ENCODE results near the gene GPR152.
"Not testable (repeated sequence)": the region's sequence is repeated elsewhere in the genome, so short reads cannot be mapped to it uniquely, and the experiment has no call there.

Gene GPR152

DNA sequence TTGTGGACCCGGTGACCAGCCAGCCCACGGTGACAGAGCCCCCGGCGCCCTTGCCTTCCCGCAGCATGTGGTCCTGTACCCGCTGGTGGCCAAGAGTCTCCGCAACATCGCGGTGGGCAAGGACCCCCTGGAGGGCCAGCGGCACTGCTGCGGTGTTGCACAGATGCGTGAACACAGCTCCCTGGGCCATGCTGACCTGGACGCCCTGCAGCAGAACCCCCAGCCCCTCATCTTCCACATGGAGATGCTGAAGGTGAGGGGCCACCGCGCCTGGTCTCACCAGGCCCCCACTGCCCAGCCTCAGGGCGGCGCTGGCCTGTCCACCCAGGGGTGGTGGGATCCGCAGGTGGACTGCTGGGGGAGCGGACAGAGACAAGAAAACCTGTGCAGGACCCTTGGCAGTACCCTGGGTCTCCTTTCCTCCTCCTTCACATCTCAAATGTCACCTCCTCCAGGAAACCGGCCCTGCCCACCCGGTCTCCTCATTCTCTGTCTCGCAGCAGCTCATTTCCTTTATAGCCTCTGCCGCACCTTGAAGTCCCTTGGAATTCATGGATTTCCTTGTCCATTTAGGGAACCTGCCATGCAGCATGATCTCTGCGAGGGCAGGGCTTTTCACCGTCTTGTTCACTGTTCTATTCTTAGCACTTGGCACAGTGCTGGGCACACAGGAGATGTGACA lies 36.8 kb upstream of the GPR152 start:
- DNase-seq = no peak

DNA sequence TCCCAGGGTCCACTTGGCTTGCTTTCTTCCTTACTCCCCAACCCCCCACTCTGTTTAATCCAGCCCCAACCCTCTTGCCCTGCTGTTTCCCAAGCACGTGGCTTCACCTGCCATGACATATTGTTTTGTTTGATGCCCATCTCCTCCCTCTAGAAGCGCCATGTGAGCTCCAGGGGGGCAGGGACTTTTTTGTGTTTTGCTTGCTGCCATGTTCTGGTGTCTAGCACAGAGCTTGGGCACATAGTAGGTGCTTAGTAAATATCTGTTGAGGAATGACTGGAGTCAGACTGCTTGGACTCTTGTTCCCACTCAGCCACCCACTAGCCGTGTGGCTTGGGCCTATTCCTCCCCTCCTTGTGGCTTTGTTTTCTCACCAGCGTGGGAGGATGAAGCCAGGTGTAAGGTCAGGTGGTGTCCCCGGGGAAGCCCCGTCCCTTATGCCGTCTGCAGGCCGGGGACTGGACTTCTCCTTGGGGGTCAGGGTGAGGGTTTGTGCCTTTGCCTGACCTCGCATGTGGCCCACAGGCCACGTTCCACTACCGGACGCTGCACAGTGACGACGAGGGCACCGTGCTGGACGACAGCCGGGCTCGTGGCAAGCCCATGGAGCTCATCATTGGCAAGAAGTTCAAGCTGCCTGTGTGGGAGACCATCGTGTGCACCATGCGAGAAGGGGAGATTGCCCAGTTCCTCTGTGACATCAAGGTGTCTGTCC lies 34.1 kb upstream of the GPR152 start:
- DNase-seq = no peak

DNA sequence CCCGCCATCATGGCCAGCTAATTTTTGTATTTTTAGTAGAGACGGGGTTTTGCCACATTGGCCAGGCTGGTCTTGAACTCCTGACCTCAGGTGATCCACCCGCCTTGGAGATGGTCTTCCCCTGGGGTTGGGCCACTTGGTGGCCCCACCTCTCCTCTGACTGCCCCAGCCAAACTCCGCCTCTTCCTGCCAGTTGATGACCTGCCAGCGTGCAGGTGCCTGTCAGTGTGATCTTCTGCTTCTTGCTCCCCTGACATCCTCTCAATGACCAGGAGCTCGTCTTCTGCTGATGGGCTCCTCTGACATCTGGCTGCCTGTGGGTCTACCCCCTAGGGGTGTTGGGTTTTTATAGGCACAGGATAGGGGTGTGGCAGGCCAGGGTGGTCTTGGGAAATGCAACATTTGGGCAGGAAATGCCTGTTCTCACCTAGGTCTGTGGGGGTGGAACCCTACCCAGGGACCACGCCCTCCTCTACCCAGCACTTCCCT lies 33.4 kb upstream of the GPR152 start:
- not testable (repeated sequence) for DNase-seq

DNA sequence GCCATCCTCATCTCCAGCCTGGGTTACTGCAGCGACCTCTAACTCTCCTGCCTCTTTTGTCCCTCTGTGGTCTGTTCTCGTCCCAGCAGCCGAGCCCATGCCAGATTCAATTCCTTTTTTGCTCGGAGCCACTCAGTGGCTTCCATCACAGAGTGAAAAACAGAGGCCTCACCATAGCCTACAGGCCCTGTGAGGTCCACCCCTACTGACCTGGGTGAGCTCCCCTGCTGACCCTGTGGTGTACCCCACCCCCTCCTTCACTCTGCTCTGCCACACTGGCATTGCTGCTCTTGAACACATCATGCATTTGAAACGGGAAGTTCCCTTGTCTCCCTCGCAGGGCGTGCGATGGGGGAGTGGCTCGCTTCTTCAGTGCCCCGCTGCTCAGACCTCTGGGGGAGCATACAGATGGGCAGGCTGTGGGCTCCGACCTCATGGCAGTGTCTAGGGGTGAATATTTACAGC lies 32.4 kb upstream of the GPR152 start:
- DNase-seq = no peak

DNA sequence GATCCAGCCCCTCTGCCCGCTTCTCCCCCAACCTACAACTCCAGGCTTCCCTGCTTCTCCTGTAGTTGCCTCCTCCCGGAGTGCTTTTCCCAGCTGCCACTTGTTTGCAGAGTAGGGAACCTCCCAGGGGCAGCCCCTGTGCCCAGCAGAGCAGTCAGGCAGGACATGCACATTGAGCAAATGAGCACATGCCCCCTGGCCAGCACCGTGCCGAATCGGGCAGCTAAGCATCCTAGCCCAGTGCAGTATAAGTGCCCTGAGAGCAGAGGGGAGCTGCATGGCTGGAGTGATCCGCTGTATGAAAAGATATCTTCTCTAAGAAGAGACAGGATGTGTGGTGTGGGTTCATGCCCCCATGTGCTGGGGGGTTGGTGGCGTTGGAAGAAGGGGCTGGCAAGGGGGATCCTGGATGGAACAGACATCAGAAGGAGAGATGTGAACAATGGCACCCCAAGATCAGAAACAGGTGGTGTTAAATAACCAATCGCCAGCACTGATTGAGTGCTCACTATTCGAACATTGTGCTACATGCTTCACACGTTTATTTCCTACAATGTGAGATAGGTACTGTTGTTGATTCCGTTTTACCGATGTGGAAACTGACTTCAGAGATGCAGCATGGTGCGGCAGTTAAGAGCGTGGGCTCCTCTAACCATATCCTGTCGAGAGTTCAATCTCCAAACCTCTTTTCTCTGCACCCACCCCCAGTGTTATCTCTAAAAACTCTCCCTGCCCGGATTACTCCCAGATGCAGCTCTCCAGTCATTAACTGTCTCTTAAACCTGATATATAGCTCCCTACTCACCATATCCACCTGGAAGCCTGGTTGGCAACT lies 31.5 kb upstream of the GPR152 start:
- no peak for DNase-seq

DNA sequence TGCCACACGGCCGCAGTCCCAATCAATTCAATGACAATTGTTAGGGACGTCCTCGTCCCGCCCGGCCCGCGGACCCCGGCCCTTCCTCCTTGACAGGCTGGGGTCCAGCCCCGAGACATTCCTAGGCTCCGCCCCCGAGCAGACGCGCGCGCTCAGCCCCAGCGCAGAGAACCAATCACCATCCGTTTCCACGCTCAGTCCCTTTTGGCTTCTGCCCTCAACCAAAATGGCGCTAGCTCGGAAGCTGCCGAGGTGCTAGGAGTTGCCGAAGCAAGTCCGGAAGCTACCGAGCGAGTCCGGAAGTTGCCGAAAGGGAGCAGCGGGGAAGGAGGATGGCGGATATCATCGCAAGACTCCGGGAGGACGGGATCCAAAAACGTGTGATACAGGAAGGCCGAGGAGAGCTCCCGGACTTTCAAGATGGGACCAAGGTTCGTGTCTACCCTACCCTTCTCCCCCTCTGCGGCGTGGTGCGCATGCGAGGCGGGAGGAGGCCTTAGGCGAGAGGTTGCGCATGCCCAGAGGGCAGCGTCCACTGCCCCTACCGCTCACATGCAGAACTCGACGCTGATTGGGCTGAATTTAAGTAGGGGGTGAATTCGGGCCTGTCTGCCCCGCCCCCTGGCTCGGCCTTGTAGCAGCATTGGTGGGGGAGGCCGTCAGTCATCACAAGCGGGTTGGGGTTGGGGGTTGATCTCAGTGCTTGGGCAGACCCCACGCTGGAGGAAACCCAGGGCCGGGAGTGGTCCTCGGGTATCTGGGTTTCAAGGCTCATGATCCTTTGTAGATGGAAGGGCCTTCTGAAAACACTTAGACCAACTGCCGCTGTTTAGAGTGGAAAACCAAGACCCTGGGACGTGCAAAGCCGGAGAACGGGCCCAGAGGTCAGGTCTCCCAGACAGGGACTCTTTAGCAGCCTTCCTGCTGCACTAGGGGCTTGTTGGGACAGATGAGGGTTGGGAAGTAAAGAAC lies 30.6 kb upstream of the GPR152 start, which contains the start of gene AIP:
Gene AIP, plus strand, starts transcription at position 200 of the 972 bp plus-strand sequence. Its CDS starts 133 bp downstream, at position 333.
- DNase-seq = peak; percentile 98

DNA sequence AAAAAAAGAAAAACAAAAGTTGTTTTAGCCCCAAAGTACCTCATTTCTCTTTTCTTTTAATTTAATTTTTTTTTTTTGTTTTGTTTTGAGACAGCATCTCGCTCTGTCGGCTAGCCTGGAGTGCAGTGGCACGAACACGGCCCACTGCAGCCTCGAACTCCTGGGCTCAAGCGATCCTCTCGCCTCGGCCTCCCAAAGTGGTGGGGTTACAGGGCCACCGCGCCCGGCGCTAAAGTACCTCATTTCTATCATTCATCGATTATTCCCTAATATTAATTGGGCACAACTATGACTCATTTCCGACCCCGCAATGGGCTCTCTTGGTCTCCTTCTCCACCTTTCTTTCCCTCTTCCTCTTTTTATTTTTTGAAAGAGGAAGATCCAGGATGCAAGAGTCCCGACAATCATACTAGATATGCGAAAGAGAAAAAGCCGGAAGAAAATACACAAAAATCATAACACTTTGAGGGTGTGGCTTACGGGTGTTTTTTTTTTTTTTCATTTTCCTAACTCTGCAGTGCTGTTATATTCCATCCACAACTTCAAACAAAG lies 29.8 kb upstream of the GPR152 start:
- no peak for DNase-seq

DNA sequence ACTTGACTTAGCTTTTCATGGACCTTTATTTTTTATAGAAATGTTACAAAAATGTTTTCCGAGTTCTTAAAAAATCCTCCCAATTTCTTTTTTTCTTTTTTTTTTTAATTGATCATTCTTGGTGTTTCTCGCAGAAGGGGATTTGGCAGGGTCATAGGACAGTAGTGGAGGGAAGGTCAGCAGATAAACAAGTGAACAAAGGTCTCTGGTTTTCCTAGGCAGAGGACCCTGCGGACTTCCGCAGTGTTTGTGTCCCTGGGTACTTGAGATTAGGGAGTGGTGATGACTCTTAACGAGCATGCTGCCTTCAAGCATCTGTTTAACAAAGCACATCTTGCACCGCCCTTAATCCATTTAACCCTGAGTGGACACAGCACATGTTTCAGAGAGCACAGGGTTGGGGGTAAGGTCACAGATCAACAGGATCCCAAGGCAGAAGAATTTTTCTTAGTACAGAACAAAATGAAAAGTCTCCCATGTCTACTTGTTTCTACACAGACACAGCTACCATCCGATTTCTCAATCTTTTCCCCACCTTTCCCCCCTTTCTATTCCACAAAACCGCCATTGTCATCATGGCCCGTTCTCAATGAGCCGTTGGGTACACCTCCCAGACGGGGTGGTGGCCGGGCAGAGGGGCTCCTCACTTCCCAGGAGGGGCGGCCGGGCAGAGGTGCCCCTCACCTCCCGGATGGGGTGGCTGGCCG lies 25.0 kb upstream of the GPR152 start:
- not testable (repeated sequence) for DNase-seq

DNA sequence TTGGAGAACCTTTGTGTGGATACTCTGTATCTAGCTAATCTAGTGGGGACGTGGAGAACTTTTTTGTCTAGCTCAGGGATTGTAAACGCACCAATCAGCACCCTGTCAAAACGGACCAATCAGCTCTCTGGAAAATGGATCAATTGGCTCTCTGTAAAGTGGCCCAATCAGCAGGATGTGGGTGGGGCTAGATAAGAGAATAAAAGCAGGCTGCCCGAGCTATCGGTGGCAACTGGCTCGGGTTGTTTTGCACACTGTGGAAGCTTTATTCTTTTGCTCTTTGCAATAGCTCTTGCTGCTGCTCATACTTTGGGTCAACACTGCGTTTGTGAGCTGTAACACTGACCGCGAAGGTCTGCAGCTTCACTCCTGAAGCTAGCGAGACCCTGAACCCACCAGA lies 24.2 kb upstream of the GPR152 start:
- DNase-seq = not testable (repeated sequence)

DNA sequence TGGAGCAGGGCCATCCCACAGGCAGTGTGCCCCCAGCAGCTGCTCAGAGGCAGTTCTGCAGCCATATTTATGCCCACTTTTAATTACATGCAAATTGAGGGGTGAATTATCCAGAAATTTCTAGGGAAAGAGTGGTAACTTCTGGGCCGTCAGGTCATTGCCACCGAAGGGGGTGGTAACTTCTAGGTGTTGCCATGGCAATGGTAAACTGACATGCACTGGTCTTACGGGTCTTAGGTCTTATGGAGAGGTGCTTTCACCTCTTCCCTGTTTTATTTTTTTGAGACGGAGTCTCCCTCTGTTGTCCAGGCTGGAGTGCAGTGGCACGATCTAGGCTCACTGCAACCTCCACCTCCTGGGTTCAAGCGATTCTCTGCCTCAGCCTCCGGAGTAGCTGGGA lies 20.4 kb upstream of the GPR152 start:
- DNase-seq = no peak

DNA sequence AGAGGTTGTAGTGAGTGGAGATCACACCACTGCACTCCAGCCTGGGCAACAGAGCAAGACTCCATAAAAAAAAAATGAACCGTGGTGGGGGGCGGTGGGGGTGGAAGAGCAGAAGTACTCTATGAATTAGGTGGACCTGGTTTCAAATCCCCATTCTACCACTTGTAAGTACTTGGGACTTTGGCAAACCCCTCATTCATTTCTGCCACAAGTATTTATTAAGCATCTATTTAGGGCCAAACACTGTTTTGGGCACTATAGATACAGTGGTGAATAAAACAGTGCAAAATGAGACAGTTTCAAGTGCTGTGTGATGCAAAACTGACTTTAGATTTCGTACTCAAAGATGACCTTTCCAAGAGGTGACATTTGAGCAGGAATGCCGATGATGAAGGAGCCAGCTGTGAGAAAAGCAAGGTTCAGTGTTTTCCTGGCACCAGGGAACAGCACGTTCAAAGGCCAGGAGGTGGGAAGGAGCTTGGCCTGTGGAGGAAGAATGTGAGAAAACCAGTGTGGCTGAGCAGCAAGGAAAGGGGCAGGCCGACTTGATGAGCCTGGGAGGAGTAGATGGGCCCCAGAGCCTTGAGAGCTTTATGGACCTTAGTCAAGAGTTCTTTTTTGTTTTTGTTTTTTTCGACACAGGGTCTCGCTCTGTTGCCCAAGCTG lies 17.9 kb upstream of the GPR152 start:
- no peak for DNase-seq

DNA sequence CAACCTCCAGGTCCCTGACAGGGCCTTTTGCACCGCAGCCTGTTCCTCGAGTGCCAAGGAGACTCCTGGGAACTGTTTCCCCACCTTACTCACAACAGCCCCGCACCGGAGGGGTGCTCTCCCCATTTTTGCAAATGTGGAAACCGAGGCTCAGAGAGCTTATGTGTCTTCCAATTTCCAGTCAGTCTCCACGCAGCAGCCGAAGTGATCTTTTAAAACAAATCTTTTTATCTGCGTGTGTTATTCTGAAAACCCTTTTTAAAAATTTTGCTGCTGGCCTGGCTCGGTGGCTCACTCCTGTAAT lies 16.9 kb upstream of the GPR152 start:
- DNase-seq = no peak

DNA sequence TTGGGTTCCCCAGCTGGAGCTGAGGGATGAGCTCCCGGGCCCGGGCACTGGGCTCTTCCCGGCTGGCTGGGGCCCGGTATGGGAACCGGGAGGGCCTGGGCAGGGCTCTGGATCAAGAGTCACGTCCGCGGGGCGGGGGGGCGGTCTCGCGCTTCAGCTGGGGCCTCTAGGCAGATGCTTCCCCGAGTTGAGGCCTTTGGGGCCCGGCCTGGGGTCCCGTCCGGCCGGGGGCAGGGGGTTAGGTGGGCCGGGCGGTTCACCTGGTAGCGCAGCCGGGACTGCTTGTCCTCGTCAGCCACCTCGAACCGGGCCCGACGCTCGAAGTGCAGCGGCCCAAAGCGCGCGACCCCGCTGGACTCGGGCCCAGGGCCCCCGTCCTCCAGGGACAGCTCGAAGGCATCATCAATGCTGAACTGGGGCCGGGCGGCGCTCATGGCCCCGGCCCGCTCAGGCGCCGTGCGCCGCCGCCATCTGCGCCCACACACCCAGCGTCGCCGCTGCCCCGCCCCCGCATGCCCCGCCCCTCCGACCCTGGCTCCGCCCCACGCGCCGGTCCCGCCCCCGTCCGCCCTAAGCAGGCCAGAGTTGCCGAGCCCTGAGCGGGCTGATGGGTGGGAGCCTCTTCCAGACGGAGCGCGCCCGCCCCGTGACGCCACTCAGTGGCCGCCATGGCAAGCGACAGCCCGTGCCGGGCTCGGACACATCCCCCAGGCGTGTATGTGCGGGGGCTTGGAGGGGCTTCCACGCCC lies 16.4 kb upstream of the GPR152 start, which contains the start of gene TMEM134:
Gene TMEM134, minus strand, starts transcription at position 493 of the 749 bp plus-strand sequence. Its CDS starts 59 bp downstream, at position 434.
- peak; percentile 90 for DNase-seq

DNA sequence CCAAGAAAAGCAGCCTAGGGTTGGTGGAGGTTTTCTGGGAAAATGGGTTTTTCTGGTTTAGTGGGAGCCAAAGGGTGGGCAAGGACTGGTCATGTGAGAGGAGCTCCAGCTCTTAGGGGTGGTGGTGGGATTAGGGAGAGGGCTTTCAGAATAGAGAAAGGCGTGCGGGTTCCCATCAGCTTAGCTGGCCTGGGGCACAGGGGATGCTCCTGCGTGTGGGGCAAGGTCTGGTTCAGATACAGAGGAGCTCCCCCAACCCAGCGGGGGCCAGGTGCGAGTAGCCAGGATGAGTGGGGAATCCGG lies 15.9 kb upstream of the GPR152 start:
- no peak for DNase-seq

DNA sequence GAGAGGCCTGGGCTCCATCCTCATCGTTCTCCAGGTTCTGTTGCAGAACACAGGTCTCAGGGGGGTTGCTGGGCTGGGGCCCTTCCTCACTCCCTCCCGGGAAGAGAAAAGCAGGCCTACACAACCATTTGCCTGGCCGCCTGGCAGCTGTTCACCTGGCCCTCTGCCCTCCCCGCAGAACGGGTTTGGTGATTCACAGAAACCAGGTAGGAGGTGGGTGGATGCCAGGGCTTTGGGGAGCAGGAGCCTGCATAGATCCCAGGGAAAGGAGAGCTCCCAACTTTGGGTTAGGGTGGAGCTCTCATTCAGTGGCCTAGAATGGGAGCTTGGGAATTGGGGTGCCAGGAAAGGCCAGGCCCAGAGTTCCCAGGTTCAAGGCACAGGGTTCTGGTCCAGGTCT lies 15.5 kb upstream of the GPR152 start:
- DNase-seq = no peak

DNA sequence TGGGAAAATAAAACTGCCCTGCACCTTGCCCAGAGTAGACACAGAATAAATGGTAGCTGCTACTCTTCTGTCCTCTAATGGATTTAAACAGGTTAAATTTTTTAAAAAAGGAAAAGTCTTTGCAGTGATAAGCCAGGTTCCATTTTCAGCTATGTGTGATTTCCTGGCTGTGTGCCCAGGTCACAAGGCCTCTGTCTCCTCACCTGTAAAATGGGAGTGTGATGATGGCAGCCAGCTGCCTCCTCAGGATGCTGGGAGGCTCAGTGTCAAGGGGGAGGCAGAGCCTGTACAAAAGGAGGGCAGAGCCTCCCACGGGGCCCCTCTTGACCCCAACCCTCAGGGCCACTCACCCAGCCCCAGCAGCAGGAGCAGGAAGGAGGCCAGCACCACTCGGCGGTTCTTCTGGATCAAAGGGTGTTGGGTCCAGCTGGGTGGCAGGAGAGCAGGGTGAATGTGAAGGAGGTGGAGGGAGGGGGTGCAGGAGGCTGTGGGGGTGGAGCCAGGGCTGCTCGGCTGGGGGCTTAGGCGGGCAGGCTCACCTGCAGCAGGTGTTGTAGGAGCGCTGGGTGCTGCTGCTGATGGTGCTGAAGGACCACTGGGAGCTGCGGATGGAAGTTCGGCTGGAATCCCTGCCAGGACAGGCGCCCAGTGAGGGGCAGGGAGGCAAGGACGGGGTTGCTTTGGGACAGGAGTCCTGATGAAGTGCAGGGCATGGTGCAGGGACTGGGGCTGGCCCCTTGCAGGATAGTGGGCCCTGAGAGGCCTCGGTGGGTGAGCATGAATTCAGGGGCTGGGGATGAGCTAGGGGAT lies 14.6 kb upstream of the GPR152 start:
- no peak for DNase-seq

DNA sequence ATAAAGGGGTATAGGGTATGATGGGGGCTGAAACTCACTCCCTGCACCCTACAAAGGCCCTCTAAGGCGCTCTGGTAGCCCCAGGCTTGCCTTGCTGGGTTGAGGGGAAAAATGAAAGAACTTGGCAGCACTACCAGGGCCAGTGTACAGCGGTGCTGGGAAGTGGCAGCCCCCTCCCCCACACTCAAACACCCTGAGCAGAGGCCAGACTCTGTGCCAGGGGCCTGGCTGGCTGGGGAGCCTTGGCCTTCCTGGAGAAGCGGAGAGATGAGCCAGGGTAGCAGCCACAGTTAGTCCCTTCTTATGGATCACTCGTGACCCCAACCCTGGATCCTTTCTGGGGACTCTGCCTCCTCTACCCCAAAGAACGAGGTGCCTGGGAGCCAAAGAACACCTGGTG lies 13.8 kb upstream of the GPR152 start:
- DNase-seq = no peak

DNA sequence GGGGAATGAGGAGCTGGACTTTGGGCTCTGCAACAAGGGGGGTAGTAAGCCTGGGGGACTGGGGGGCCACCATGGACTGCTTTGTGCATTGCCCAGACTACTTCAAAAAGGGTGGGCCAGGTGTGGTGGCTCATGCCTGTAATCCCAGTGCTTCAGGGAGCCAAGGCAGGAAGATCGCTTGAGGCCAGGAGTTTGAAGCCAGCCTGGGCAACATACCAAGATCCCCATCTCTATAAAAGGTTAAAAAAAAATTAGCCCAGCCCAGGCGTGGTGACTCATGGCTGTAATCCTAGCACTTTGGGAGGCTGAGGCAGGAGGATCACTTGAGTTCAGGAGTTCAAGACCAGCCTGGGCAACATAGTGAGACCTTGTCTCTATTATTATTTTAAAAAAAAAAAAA lies 13.0 kb upstream of the GPR152 start:
- peak; percentile 16 for DNase-seq

DNA sequence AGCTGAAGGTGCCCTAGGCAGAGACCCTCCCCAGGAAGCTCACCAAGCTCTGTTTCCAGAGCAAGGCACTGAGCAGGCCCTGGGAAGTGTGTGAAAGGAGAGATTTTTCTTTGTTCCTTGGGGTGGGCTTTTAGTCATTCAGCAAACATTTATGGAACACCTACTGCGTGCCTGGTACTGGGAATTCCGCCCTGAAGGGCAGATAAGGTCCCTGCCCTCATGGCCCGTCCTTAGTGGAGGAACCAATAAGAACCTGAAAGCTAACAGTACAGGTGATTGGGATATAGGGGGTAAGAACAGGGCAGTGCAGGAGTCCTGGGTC lies 12.6 kb upstream of the GPR152 start:
- no peak for DNase-seq
